Measurements from ENCODE around the gene PATZ1. TPM values are rescaled to one million over a fixed set of nuclear protein-coding genes. Genes with fewer than 3 reads are reported as not detected.

PATZ1 gene, protein sequence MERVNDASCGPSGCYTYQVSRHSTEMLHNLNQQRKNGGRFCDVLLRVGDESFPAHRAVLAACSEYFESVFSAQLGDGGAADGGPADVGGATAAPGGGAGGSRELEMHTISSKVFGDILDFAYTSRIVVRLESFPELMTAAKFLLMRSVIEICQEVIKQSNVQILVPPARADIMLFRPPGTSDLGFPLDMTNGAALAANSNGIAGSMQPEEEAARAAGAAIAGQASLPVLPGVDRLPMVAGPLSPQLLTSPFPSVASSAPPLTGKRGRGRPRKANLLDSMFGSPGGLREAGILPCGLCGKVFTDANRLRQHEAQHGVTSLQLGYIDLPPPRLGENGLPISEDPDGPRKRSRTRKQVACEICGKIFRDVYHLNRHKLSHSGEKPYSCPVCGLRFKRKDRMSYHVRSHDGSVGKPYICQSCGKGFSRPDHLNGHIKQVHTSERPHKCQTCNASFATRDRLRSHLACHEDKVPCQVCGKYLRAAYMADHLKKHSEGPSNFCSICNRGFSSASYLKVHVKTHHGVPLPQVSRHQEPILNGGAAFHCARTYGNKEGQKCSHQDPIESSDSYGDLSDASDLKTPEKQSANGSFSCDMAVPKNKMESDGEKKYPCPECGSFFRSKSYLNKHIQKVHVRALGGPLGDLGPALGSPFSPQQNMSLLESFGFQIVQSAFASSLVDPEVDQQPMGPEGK
- 43.5 TPM for polyA plus RNA-seq (2012; ENCODE audit: insufficient read length, low read depth)

DNA sequence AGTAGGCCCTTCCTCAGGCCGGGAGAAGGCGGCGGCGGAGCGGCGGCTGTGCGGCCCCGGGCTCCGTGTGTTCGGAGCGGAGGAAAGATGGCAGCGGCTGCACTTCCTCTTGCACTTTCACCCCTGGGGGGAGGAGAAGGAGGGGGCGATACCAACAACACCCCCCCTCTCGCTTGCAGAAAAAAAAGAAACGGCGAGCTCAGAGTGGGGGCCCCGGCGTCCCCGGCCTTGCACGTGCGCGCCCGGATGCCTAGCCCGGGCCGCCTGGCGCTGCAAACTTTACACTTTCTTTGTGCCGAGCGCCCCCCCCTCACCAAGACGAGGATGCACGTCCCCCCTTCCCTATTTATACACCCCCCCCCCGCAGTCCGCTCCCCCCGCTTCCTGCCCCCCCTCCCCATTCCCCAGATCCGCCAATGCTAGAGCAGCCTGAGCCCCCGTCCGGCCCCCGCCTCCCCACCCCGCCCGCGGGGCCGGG lies at the start of gene PATZ1:
Gene PATZ1, minus strand, starts transcription at position 92 of the 478 bp plus-strand sequence. CDS start 744 bp downstream, outside the sequence.
- no peak for TF ChIP-seq REST (IDR thresholded peaks at IDR 0.05; ENCODE audit: insufficient read depth in 1 of 2, low read depth in 2 of 2, low read length in 2 of 2)
- TF ChIP-seq TAF1 (IDR thresholded peaks at IDR 0.05; ENCODE audit: borderline replicate concordance, insufficient read depth, low read length), result 0 out of 2 replicates have a peak, but pooled peaks have one; percentile 22

DNA sequence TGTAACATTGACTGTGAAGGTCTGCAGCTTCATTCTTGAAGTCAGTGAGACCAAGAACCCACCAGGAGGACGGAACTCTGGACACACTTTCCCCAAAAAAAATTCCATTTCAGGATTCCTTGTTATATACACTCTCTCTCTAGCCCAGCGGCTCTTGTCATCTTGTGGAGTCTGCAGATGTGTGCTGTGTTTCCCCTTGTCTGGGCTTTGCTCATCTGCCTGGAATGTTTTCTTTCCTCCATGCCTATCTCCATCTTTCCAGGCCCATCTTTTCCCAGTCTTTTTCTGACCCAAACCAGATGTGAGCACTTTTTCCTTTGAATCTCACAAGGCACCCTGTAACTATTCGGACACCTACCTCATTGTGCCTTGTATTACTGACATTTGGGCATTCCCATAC lies 48.2 kb upstream of the PATZ1 start:
- no peak for TF ChIP-seq POLR2AphosphoS5 (IDR thresholded peaks at IDR 0.05; ENCODE audit: low read depth, low read length)
- no peak for TF ChIP-seq SIN3A (IDR thresholded peaks at IDR 0.05; ENCODE audit: borderline replicate concordance, insufficient read depth, low read length)
- no peak for TF ChIP-seq FOXP2 (optimal IDR thresholded peaks at IDR 0.05; ENCODE audit: borderline replicate concordance, extremely low read depth, extremely low read length, insufficient read depth)
- TF ChIP-seq REST (IDR thresholded peaks at IDR 0.05; ENCODE audit: insufficient read depth in 1 of 2, low read depth in 2 of 2, low read length in 2 of 2), result no peak
- TF ChIP-seq TAF1 (IDR thresholded peaks at IDR 0.05; ENCODE audit: borderline replicate concordance, insufficient read depth, low read length), result no peak

DNA sequence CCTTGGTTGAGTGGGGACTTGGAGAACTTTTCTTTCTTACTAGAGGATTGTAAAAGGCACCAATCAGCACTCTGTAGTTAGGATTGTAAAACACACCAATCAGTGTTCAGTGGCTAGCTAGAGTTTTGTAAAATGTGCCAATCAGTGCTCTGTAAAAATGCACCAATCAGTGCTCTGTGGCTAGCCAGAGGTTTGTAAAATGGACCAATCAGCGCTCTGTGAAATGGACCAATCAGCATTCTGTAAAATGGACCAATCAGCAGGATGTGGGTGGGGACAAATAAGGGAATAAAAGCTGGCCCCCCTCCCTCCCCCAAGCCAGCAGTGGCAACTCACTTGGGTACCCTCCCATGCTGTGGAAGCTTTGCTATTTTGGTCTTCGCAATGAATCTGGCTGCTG lies 47.7 kb upstream of the PATZ1 start:
- no peak for TF ChIP-seq SIN3A (IDR thresholded peaks at IDR 0.05; ENCODE audit: borderline replicate concordance, insufficient read depth, low read length)
- TF ChIP-seq TAF1 (IDR thresholded peaks at IDR 0.05; ENCODE audit: borderline replicate concordance, insufficient read depth, low read length), result no peak
- TF ChIP-seq REST (IDR thresholded peaks at IDR 0.05; ENCODE audit: insufficient read depth in 1 of 2, low read depth in 2 of 2, low read length in 2 of 2), result no peak
- no peak for TF ChIP-seq FOXP2 (optimal IDR thresholded peaks at IDR 0.05; ENCODE audit: borderline replicate concordance, extremely low read depth, extremely low read length, insufficient read depth)
- no peak for TF ChIP-seq POLR2AphosphoS5 (IDR thresholded peaks at IDR 0.05; ENCODE audit: low read depth, low read length)

GRCh38 chr22:31378123-31378522 lies 32.0 kb upstream of the PATZ1 start:
- no peak for TF ChIP-seq FOXP2 (optimal IDR thresholded peaks at IDR 0.05; ENCODE audit: borderline replicate concordance, extremely low read depth, extremely low read length, insufficient read depth)
- TF ChIP-seq REST (IDR thresholded peaks at IDR 0.05; ENCODE audit: insufficient read depth in 1 of 2, low read depth in 2 of 2, low read length in 2 of 2), result no peak
- TF ChIP-seq POLR2AphosphoS5 (IDR thresholded peaks at IDR 0.05; ENCODE audit: low read depth, low read length), result no peak
- no peak for TF ChIP-seq TAF1 (IDR thresholded peaks at IDR 0.05; ENCODE audit: borderline replicate concordance, insufficient read depth, low read length)
- TF ChIP-seq SIN3A (IDR thresholded peaks at IDR 0.05; ENCODE audit: borderline replicate concordance, insufficient read depth, low read length), result no peak

Data from PFSK-1 (cell line).